ENCODE results near the gene KRTAP5-10.
"Not testable (repeated sequence)": the region's sequence is repeated elsewhere in the genome, so short reads cannot be mapped to it uniquely, and the experiment has no call there.

The KRTAP5-10 gene

GRCh38 chr11:71565263-71565662, at the start of gene KRTAP5-10:
TSS of gene KRTAP5-10 (plus strand) at chr11:71565563. CDS start at chr11:71565588, 25 bp downstream.
- no peak for DNase-seq

DNA sequence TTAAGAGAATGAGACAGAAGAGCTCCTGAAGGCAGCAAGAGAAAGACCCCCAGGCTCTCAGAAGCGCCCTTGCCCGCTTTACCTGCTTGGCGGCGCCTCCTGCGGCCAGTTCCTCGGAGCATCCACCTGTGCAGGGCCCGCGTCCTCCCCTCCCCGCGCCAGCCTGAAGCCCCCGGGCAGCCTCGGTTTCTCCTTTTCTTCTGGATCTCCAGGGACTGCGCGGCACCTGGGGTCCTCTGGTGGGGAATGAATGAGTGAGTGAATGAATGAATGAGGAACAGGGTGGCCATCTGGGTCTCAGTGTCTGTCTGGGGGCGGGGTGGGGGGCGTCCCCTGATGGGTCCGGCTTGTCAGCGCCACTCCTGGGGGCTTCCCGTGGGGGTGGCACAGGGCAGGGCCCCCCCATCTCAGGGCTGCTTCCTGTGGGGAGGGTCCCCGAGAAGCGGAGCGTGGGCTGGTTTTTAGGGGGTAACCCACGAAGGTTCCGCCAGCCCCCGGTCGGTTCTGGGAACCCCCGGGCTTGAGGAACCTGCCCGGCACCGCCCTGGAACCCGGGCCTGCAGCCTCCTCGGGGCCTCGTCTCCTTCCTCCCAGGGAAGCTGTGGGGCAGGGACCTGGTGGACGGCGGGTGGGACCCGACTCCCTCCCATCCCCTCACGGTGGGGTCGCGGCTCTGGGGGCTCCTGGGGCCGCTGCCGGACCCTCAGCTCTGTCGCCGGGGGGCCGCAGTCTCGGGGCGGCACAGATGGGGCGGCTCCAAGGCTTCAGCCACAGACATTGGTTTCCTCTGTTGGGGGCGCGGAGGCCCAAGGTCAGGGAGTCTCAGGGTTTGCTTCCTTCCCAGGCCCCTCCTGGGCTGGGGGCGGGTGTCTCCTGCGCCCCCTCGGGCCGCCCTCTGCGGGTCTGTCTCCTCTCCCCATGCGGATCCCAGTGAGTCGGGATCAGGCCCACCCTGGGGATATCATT, 46.6 kb upstream of the KRTAP5-10 start:
- no peak for DNase-seq

GRCh38 chr11:71519546-71519945, 45.8 kb upstream of the KRTAP5-10 start:
- no peak for DNase-seq

- no peak for DNase-seq
Observed at GRCh38 chr11:71525188-71525937, 40.0 kb upstream of the KRTAP5-10 start.

- DNase-seq, result no peak
Observed at GRCh38 chr11:71525938-71526495, 39.3 kb upstream of the KRTAP5-10 start.

DNA sequence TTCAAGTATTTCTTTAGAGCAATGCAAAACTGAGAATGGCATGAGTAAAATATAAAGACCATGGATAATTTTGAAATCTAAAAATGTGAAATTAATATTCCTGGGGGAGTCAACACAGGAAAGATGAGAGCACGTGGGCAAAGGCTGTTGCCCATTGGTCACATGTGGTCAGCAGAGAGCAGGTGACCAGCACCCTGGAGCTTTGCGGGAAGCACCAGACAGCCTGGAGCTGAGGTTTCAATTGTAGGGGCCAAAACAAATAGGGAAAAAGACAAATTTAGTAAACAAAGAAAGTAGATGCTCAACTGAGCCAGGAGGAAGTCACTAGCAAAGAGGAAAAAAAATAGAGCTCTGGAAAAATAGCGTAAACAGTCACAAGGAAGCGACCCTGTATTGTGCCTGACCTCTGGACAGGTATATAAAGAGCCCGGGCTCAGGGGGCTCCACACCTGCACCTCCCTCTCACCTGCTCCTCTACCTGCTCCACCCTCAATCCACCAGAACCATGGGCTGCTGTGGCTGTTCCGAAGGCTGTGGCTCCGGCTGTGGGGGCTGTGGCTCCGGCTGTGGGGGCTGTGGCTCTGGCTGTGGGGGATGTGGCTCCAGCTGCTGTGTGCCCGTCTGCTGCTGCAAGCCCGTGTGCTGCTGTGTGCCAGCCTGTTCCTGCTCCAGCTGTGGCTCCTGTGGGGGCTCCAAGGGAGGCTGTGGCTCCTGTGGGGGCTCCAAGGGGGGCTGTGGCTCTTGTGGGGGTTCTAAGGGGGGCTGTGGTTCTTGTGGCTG, 38.4 kb upstream of the KRTAP5-10 start, which contains the start of gene KRTAP5-7:
KRTAP5-7 (plus strand) TSS at position 472 of the 780 bp plus-strand sequence; CDS start at position 506, 34 bp downstream.
- DNase-seq, result not testable (repeated sequence)

DNA sequence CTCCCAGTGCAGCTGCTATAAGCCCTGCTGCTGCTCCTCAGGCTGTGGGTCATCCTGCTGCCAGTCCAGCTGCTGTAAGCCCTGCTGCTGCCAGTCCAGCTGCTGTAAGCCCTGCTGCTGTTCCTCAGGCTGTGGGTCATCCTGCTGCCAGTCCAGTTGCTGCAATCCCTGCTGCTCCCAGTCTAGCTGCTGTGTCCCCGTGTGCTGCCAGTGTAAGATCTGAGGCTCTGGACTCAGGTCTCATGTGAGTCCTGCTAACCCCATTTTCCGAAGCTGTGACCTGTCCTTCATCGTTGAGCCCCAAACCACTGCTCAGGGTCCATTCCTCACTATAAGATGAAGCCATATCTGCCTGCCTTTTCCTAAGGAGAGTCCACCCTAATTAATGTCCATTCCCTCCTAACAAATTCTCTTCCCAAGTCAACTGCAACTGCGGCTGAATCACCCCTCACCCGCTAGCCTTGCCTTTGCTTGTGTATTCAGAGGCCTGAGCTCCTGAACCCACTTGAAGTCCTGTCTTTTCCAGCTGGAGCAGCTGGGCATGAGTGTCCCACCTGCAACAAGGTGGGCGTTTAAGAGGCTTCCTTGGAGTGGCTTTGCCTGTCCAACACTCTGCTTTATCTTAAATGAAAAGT, 37.7 kb upstream of the KRTAP5-10 start:
- DNase-seq, result no peak

DNA sequence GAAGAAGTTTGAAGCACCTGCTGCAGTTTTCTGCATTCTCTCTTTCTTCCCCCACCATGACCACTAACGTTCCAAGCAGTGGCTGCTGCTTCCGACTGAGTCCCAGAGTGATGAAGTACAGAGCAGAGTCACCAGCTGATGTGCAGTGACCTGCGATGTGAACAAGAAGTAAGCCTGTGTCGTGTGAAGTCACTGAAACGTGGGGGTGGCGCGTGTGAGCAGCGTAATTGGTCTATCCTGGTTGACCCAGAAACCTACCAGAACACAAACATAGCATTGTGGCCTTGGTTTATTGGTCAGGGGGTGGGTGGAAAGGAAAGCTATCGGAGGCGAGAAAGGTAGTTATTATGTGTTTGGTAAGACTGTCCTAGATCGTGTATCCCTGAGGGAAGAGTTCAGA, 34.8 kb upstream of the KRTAP5-10 start:
- DNase-seq, result no peak

DNA sequence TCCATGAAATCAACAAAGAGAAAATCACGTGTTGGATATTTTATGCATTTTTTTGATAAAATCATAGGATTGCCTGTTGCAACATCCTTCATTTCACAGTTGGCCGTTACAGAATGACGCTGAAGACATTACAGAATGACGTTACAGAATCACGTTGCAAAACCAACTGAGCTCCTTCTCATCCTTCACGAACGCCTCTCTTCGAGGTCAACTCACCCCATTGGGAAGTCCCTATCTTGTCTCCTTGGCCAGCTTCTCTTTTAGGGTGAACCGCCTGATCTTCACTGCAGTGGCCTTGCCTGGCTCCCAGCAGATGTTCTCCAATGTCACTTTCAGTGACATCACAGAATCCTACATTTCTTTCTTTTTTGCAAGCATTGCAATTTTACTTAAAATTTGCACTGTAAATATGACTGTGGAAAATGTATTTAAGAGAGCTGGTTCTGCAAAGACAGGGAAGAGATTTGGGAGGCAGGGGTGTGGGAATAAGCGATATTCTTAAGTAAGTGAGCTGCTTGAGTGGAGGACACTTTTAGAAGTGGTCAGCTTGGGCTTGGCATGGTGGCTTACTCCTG, 33.2 kb upstream of the KRTAP5-10 start:
- DNase-seq, result no peak

DNA sequence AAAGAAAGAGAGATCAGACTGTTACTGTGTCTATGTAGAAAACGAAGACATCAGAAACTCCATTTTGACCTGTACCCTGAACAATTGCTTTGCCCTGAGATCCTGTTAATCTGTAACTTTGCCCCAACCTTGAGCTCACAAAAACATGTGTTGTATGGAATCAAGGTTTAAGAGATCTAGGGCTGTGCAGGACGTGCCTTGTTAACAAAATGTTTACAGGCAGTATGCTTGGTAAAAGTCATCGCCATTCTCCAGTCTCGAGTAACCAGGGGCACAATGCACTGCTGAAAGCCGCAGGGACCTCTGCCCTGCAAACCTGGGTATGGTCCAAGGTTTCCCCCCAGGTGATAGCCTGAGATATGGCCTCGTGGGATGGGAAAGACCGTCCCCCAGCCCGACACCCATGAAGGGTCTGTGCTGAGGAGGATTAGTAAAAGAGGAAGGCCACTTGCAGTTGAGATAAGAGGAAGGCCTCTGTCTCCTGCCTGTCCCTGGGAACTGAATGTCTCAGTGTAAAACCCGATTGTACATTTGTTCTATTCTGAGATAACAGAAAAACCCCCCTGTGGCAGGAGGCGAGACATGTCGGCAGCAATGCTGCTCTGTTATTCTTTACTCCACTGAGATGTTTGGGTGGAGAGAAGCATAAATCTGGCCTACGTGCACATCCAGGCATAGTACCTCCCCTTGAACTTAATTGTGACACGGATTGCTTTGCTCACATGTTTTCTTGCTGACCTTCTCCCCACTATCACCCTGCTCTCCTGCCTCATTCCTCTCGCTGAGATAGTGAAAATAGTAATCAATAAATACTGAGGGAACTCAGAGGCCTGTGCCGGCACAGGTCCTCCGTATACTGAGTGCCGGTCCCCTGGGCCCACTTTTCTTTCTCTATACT, 30.4 kb upstream of the KRTAP5-10 start:
- DNase-seq, result not testable (repeated sequence)

- DNase-seq, result no peak
Observed at GRCh38 chr11:71535825-71536224, 29.5 kb upstream of the KRTAP5-10 start.

GRCh38 chr11:71537537-71537936, 27.8 kb upstream of the KRTAP5-10 start:
- DNase-seq, result no peak

GRCh38 chr11:71537977-71538665, 27.2 kb upstream of the KRTAP5-10 start, which contains the start of gene KRTAP5-8:
TSS of gene KRTAP5-8 (plus strand) at chr11:71538025. CDS start at chr11:71538056, 31 bp downstream.
- not testable (repeated sequence) for DNase-seq

- no peak for DNase-seq
Observed at GRCh38 chr11:71538666-71538990, 26.7 kb upstream of the KRTAP5-10 start.

- no peak for DNase-seq
Observed at GRCh38 chr11:71539017-71539416, 26.3 kb upstream of the KRTAP5-10 start.

DNA sequence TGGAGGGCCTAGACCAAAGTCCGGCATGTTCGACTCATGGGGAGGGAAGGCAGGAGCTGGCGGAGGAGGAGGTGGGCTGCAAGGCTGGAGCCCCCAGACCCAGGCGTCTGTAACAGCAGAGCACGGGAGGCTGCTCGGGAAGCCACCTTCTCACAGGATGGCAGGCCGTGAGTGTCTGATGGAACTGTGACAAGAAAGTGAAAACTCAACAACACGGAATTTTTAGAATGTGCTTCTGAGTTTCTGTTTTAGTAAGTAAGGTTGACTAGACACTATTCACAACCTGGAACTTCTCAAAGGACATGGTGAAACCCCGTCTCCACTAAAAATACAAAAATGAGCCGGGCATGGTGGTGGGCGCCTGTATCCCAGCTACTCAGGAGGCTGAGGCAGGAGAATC, 25.4 kb upstream of the KRTAP5-10 start:
- not testable (repeated sequence) for DNase-seq

GRCh38 chr11:71540521-71541304, 24.6 kb upstream of the KRTAP5-10 start:
- DNase-seq, result not testable (repeated sequence)

DNA sequence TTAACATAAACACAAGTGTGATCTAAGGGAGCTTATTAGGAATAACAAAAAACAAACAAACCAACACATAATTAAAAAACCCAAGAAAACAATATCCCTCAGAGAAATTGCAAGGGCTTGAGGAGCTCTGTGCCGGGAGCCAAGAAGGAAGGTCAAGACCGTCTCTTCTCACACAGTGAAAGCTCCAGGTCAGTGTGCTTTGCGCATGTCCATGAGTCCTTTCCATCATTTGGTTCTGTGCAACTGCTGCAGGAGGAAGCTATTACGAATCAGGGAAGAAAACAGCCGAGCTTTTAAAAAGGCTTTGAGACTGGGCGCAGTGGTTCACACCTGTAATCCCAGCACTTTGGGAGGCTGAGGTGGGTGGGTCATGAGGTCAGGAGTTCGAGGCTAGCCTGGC, 23.0 kb upstream of the KRTAP5-10 start:
- no peak for DNase-seq
